Lung (tissue), 12 donors: ENCODE measurements around the gene BRCA2. TPM values are rescaled to one million over a fixed set of nuclear protein-coding genes. Genes with fewer than 3 reads are reported as not detected.

ENCODE experiments used
- ATAC-seq: fragments of 200-7000 bp; cut with Tn5 transposase; one replicate; pipeline ENCODE4 v1.9.1; 2020; ENCODE audit warnings: moderate number of reproducible peaks; ENCODE audit not compliant: insufficient read depth, low FRiP score
- DNase-seq, 3 donors: peaks; one replicate each; pipeline ENCODE4 v3.0.0-alpha.2; 2013 to 2017
- H3K27ac ChIP-seq, 2 donors: one replicate each; pipeline ENCODE4 v1.5.1; 2013; ENCODE audit warnings: mild to moderate bottlenecking in 2 of 2, moderate library complexity in 2 of 2, control low read depth in 1 of 2, inconsistent platforms in 1 of 2, low read depth in 1 of 2, low read length in 1 of 2
- H3K27me3 ChIP-seq, 3 donors: one replicate each; pipeline ENCODE4 v1.5.1; 2013; ENCODE audit warnings: low read length in 2 of 3; ENCODE audit not compliant: control insufficient read depth in 3 of 3, insufficient read depth in 3 of 3
- H3K36me3 ChIP-seq, 4 donors: one replicate each; pipeline ENCODE4 v1.5.1; 2013; ENCODE audit warnings: low read length in 4 of 4, mild to moderate bottlenecking in 1 of 4, moderate library complexity in 1 of 4; ENCODE audit not compliant: control insufficient read depth in 4 of 4, insufficient read depth in 4 of 4
- H3K4me1 ChIP-seq, 5 donors: one replicate each; pipeline ENCODE4 v1.5.1; 2013; ENCODE audit warnings: low read length in 5 of 5, mild to moderate bottlenecking in 2 of 5, moderate library complexity in 1 of 5; ENCODE audit not compliant: control insufficient read depth in 5 of 5, insufficient read depth in 5 of 5
- H3K4me3 ChIP-seq: one replicate; pipeline ENCODE4 v1.5.1; 2013; ENCODE audit warnings: mild to moderate bottlenecking, control low read depth, moderate library complexity
- H3K9ac ChIP-seq, 2 donors: one replicate each; pipeline ENCODE4 v1.5.1; 2013; ENCODE audit warnings: low read length in 2 of 2, control low read depth in 1 of 2; ENCODE audit not compliant: insufficient read depth in 1 of 2
- H3K9me3 ChIP-seq, 4 donors: one replicate each; pipeline ENCODE4 v1.5.1; 2013; ENCODE audit warnings: low read length in 3 of 4, mild to moderate bottlenecking in 1 of 4, moderate library complexity in 1 of 4; ENCODE audit not compliant: control insufficient read depth in 4 of 4, insufficient read depth in 3 of 4
- WGBS, 2 donors: extraction: QIAGEN DNeasy Blood & Tissue Kit; methylation state at CpG; one replicate each; pipeline ENCODE4 v1.1.7; 2013; 5-methylcytosine and 5-hydroxymethylcytosine counted together
- polyA plus RNA-seq, 2 donors: library from polyadenylated mRNA; stranded (reverse); fragments of 200-250 nt; gene quantifications; one replicate each; pipeline ENCODE4 v1.2.1, GENCODE V29; 2013
- total RNA-seq, 2 donors: library from RNA; depleted of rRNA in 1 of 2; stranded (reverse); fragments of >200 nt in 1 of 2; gene quantifications; one replicate each; pipeline ENCODE4 v1.2.1, GENCODE V29; 2014 to 2021
- TF ChIP-seq, protein P1 (sequence below): IDR thresholded peaks from 2 replicates; pipeline ENCODE4 v1.5.1; 2012; ENCODE audit warnings: mild to moderate bottlenecking; ENCODE audit errors: control extremely low read depth, extremely low read depth
- donor health status: control.
- donor health status: control.
- donor health status: Bipolar disorder and iron deficiency.
- donor health status: healthy.
- donor health status: DM: yes; HTN: yes; CAD: no.

The BRCA2 gene
- total and polyA plus RNA-seq, 4 donors, result 0.85 to 12.8 (median 2.4) TPM

GRCh38 chr13:32408296-32409000 is 93.1 kb downstream of the BRCA2 start:
- H3K9me3 ChIP-seq, result no peaks in the 10 kb centered on the region
- H3K27ac ChIP-seq, result no peak overlapping the region
- H3K4me3 ChIP-seq, result no peak overlapping the region
- peaks cover 0 to 10% (median 3%) of the 10 kb centered on the region in 5 donors for H3K4me1 ChIP-seq
- peak overlapping the region in 1 of 2 donors; percentile 23 for H3K9ac ChIP-seq
- DNase-seq, result no peak
- H3K36me3 ChIP-seq, result peaks cover 0 to 7% (median under 1%) of the 10 kb centered on the region in 4 donors
- WGBS, 2 donors, result 91 to 92% methylated on average over 9 of the region's 9 CpGs
- TF ChIP-seq, protein P1, sequence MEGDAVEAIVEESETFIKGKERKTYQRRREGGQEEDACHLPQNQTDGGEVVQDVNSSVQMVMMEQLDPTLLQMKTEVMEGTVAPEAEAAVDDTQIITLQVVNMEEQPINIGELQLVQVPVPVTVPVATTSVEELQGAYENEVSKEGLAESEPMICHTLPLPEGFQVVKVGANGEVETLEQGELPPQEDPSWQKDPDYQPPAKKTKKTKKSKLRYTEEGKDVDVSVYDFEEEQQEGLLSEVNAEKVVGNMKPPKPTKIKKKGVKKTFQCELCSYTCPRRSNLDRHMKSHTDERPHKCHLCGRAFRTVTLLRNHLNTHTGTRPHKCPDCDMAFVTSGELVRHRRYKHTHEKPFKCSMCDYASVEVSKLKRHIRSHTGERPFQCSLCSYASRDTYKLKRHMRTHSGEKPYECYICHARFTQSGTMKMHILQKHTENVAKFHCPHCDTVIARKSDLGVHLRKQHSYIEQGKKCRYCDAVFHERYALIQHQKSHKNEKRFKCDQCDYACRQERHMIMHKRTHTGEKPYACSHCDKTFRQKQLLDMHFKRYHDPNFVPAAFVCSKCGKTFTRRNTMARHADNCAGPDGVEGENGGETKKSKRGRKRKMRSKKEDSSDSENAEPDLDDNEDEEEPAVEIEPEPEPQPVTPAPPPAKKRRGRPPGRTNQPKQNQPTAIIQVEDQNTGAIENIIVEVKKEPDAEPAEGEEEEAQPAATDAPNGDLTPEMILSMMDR, result no peak
- no peak for ATAC-seq
- H3K27me3 ChIP-seq, result no peaks in the 10 kb centered on the region

GRCh38 chr13:32409001-32409313 is 93.6 kb downstream of the BRCA2 start:
- Histone ChIP-seq H3K36me3 (peaks cover 0 to 7% (median under 1%) of the 10 kb centered on the region in 4 donors), H3K27me3 (no peaks in the 10 kb centered on the region), H3K4me3 (no peak overlapping the region), H3K9ac (peak overlapping the region in 1 of 2 donors; percentile 23), H3K27ac (no peak overlapping the region), H3K9me3 (no peaks in the 10 kb centered on the region), H3K4me1 (peaks cover 0 to 10% (median 3%) of the 10 kb centered on the region in 5 donors)
- ATAC-seq (no peak), DNase-seq (peak in 2 of 3 donors; percentile 33)
- 69 to 89% methylated on average over 6 of the region's 6 CpGs for WGBS, 2 donors
- TF ChIP-seq, protein P1, result no peak

DNA sequence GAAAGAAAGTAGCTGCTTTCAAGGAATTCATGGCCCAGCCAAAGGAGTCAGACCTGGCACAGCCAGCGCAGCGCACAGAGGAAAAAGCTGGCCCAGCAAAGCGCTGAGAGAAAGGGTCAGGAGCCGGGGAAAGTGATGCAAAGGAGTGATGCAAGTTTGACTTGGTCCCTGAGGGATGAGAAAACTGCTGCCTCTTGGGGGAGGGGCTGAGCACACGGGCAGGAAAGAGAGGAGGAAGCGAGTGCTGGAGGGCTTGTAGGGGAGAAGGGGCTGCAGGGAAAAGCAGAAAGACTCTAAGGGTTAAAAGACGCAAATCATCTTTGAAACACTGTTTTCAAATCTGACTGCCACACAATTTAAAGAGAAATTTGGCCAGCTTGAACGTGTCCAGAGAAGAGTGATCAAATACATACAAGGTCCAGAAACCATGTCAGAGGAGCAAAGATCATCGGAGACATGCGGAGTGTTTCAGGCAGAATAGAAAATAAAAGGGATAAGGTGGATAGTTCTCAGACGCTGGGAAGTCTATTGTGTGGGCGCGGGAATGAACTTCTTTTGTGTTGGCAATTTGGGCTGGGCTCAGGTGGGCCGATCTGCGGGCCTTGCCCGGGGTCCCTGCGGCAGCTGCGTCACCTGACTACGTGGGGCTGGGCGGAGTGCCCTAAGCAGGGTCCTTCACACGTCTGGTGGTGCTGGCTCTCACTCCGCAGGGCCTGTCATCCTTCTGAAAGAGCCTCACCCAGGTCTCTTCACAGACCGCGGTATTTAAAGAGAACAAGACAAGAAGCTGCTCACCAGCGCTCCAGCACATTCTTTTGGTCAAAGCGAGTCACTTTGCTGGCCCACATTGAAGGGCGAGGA is 94.5 kb downstream of the BRCA2 start:
- no peak overlapping the region for H3K4me3 ChIP-seq

More for the DNA sequence above, 94.5 kb downstream of the BRCA2 start:
- 57 to 62% methylated on average over 27 of the region's 27 CpGs for WGBS, 2 donors
- Histone ChIP-seq H3K36me3 (peaks cover 0 to 7% (median under 1%) of the 10 kb centered on the region in 4 donors), H3K27me3 (no peaks in the 10 kb centered on the region), H3K9ac (no peak overlapping the region), H3K27ac (peak overlapping the region in 1 of 2 donors; percentile 30), H3K4me1 (peaks cover 0 to 10% (median 3%) of the 10 kb centered on the region in 5 donors), H3K9me3 (no peaks in the 10 kb centered on the region)
- peak; percentile 37 to 74 (median 67) for DNase-seq
- no peak for ATAC-seq
- TF ChIP-seq, protein P1, result no peak
